NCI-H2196 (cell line): ENCODE data around the gene NFKBIZ.
"Not testable (repeated sequence)": the region's sequence is repeated elsewhere in the genome, so short reads cannot be mapped to it uniquely, and the experiment has no call there.

Source experiments
- DNase-seq: peaks from one replicate; lab custom pipeline; 2025; ENCODE audit not compliant: unreplicated experiment; lab: John Stamatoyannopoulos, UW

Gene NFKBIZ

GRCh38 chr3:101868534-101869464 lies 19.5 kb downstream of the NFKBIZ start:
- DNase-seq = peak; percentile 36

- DNase-seq = no peak
These were observed 20.8 kb downstream of the NFKBIZ start for GRCh38 chr3:101870138-101870537.

GRCh38 chr3:101873619-101874018 lies 24.3 kb downstream of the NFKBIZ start:
- DNase-seq = no peak

- no peak for DNase-seq
These were observed 26.8 kb downstream of the NFKBIZ start for GRCh38 chr3:101876142-101876541.

- DNase-seq = peak; percentile 80
These were observed 29.3 kb downstream of the NFKBIZ start for GRCh38 chr3:101878589-101878988.

- peak; percentile 62 for DNase-seq
These were observed 29.8 kb downstream of the NFKBIZ start for GRCh38 chr3:101879102-101879501.

- peak; percentile 17 for DNase-seq
These were observed 30.4 kb downstream of the NFKBIZ start for GRCh38 chr3:101879623-101880284.

GRCh38 chr3:101884776-101885175 lies 35.5 kb downstream of the NFKBIZ start:
- DNase-seq = no peak

- DNase-seq = not testable (repeated sequence)
These were observed 36.3 kb downstream of the NFKBIZ start for GRCh38 chr3:101885584-101885983.

- DNase-seq = no peak
These were observed 37.3 kb downstream of the NFKBIZ start for GRCh38 chr3:101886626-101887025.

- no peak for DNase-seq
These were observed 39.3 kb downstream of the NFKBIZ start for GRCh38 chr3:101888653-101889052.

- DNase-seq = no peak
These were observed 41.4 kb downstream of the NFKBIZ start for GRCh38 chr3:101890716-101891115.

GRCh38 chr3:101892648-101893047 lies 43.3 kb downstream of the NFKBIZ start:
- no peak for DNase-seq

GRCh38 chr3:101896083-101896757 lies 46.9 kb downstream of the NFKBIZ start:
- no peak for DNase-seq

- no peak for DNase-seq
These were observed 47.7 kb downstream of the NFKBIZ start for GRCh38 chr3:101897013-101897412.

GRCh38 chr3:101898039-101898438 lies 48.7 kb downstream of the NFKBIZ start:
- DNase-seq = no peak

GRCh38 chr3:101898752-101899169 lies 49.4 kb downstream of the NFKBIZ start:
- DNase-seq = no peak

GRCh38 chr3:101900316-101900715 lies 51.0 kb downstream of the NFKBIZ start:
- no peak for DNase-seq

GRCh38 chr3:101900736-101901135 lies 51.4 kb downstream of the NFKBIZ start:
- DNase-seq = no peak

- DNase-seq = no peak
These were observed 52.7 kb downstream of the NFKBIZ start for GRCh38 chr3:101902041-101902440.

- DNase-seq = no peak
These were observed 54.1 kb downstream of the NFKBIZ start for GRCh38 chr3:101903451-101903871.

- not testable (repeated sequence) for DNase-seq
These were observed 56.3 kb downstream of the NFKBIZ start for GRCh38 chr3:101905573-101905972.
